KOPT-K1 (cell line): Measurements from ENCODE around the gene HTR3B.
"Not testable (repeated sequence)": the region's sequence is repeated elsewhere in the genome, so short reads cannot be mapped to it uniquely, and the experiment has no call there.

Experiments
- H3K27ac ChIP-seq: fragments of 200-600 bp; sonication (generic); 2 replicates; pipeline ENCODE4 v1.5.1; 2016; ENCODE audit warnings: antibody characterized with exemption, mild to moderate bottlenecking, low read depth, low read length; ENCODE audit not compliant: poor library complexity, severe bottlenecking
- H3K36me3 ChIP-seq: fragments of 200-600 bp; sonication (generic); 2 replicates; pipeline ENCODE4 v1.5.1; 2017; ENCODE audit warnings: antibody characterized with exemption, mild to moderate bottlenecking, low read length, moderate library complexity; ENCODE audit not compliant: insufficient read depth
- H3K9me3 ChIP-seq: fragments of 200-600 bp; sonication (generic); 2 replicates; pipeline ENCODE4 v1.5.1; 2017; ENCODE audit warnings: antibody characterized with exemption, low read length, mild to moderate bottlenecking; ENCODE audit not compliant: insufficient read depth, poor library complexity, severe bottlenecking

HTR3B gene

DNA sequence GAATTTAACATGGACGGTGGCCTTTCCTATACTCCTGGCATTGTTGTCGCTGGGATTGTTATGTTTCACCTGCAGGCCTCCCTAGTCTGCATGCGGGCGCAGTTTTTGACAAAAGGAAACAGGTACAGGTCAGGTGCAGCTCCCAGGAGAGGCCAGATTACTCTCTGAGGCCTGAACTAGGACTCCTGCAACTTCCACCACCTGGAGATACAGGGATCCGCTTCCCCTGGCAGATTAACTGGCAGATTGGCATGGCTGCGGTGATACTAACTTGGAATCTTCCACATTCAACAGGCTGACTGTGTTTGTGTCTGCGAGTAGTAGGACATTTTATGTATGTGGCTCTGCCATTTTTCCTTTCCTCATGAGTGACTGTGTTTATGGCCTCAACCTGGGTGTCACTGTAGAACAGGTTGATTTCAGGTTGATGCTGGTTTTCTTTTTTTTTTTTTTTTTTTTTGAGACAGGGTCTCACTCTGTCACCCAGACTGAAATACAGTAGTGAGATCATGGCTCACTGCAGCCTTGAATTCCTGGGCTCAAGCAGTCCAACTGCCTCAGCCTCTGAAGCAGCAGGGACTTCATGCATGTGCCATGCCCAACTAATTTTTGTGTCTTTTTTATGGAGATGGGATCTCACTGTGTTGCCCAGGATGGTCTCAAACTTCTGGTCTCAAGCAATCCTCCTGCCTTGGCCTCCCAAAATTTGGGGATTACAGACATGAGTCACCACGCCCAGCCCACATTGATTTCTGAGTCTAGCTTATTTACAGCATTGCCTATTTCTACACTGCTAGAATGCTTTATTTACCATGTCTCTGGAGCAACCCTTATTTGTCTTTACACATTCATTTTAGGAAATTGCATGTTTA, 27.6 kb upstream of the HTR3B start:
- Histone ChIP-seq H3K36me3 (no peaks in the 10 kb centered on the region), H3K27ac (no peak overlapping the region)

DNA sequence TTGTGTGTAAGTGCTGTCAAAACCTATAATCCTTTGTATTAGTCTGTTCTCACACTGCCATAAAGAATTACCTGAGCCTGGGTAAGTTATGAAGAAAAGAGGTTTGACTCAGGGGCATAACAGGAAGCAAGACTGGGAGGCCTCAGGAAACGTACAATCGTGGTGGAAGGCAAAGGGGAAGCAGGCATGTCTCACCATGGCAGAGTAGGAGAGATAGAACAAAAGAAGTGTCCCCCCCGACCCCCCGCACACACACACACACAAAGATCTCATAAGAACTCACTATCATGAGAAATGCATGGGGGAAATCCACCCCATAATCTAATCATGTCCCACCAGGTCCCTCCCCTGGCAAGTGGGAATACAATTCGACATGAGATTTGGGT, 26.9 kb upstream of the HTR3B start:
- Histone ChIP-seq H3K27ac (no peak overlapping the region), H3K36me3 (no peaks in the 10 kb centered on the region), H3K9me3 (no peaks in the 10 kb centered on the region)

More for the DNA sequence above, 27.6 kb upstream of the HTR3B start:
- H3K9me3 ChIP-seq: no peaks in the 10 kb centered on the region

DNA sequence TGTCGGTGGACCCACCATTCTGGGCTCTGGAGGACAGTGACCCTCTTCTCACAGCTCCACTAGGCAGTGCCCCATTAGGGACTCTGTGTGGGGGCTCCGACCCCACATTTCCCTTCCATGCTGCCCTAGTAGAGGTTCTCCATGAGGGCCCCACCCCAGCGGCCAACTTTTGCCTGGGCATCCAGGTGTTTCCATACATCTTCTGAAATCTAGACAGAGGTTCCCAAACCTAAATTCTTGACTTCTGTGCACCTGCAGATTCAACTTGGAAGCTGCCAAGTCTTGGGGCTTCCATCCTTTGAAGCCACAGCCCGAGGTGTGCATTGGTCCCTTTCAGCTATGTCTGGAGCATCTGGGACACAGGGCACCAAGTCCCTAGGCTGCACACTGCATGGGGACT, 25.1 kb upstream of the HTR3B start:
- not testable (repeated sequence) for H3K9me3 ChIP-seq, H3K27ac ChIP-seq, H3K36me3 ChIP-seq

DNA sequence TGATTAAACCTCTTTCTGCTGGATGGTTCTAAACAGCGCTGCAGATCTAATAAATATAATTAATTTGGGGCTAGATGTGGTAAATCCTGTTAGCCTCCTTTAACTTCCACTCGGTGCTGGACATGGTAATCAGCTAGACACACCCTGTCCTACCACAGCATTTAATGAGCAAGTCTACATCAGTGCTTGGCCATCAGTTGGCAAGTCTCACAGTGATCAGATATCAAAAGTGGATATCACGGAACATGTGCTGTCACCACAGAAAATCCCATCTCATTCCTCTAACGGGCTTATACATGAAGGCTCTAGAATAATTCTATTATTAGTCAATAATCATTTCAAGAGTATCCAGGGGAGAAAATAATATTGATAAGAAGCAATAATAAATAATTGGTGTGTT, 23.6 kb upstream of the HTR3B start:
- no peak overlapping the region for H3K27ac ChIP-seq
- no peaks in the 10 kb centered on the region for H3K9me3 ChIP-seq
- H3K36me3 ChIP-seq: no peaks in the 10 kb centered on the region

DNA sequence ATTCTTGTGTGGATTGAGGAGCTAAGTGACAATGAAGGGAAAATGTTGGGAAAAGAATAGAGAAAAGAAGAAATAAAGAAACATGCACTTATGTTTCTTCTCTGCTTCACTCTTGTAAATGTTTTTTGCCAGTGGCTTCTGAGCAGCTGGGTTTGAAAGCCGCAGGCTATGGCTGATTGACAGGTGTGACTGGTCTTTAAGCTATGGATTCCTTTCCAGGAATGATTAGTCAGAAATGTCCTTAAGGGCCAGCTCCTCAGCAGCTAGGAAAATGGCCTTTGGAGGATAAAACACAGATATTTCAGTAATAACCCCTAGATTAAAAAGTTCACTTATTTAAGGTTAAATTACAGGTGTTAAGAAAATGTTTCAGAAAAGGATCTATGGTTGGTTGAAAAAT, 22.7 kb upstream of the HTR3B start:
- Histone ChIP-seq H3K9me3 (no peaks in the 10 kb centered on the region), H3K36me3 (no peaks in the 10 kb centered on the region), H3K27ac (no peak overlapping the region)

DNA sequence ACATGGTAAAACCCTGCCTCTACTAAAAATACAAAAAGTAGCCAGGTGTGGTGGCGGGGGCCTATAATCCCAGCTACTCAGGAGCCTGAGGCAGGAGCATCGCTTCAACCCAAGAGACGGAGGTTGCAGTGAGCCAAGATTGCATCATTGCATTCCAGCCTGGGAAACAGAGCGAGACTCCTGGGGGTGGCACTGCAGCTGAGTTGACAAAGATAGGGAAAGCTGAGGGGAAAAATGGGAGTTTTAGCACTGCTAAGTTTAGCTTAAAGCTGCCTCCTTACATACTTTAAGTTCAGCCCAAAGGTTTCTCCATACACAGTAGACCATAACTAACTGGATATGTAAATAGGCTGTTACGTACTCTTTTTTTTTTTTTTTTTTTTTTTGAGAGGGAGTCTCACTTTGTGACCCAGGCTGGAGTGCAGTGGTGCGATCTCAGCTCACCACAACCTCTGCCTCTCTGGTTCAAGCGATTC, 20.2 kb upstream of the HTR3B start:
- H3K36me3 ChIP-seq: no peaks in the 10 kb centered on the region
- no peak overlapping the region for H3K27ac ChIP-seq
- H3K9me3 ChIP-seq: no peaks in the 10 kb centered on the region

DNA sequence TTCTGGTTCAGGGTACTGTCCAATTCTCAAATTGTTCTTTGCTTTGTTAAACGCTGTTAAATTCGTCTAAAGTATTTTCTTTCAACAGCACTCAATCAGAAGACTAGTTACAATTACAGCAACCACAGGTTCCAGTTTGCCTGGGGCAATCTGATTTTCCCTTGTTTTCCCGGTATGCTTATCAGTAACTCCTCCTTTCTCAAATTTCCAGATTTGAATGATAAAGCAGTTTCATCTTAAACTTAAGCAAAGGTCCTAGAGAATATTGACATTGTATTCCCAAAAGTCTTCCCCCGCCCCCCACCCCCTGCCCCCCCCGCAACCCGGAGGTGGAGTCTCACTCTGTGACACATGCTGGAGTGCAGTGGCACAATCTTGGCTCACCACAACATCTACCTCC, 18.7 kb upstream of the HTR3B start:
- no peaks in the 10 kb centered on the region for H3K9me3 ChIP-seq
- H3K36me3 ChIP-seq: no peaks in the 10 kb centered on the region
- H3K27ac ChIP-seq: no peak overlapping the region

DNA sequence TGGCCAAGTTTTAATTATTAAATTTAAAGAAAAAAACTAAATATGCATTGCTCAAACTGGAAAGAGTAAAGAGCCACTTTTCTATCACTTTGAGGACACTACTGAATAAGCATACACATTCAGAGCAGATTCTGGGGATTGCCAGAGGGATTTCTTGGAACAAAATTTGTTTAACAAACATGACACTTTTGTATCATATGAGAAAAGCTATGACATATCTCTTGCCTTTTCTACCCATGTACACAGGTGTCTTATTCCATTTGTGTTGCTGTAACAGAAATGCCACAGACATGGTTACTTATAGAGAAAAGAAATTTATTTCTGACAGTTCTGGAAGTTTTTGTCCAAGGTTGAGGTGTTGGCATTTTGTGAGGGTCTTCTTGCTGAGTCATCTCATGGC, 15.7 kb upstream of the HTR3B start:
- Histone ChIP-seq H3K27ac (no peak overlapping the region), H3K9me3 (no peaks in the 10 kb centered on the region), H3K36me3 (no peaks in the 10 kb centered on the region)

DNA sequence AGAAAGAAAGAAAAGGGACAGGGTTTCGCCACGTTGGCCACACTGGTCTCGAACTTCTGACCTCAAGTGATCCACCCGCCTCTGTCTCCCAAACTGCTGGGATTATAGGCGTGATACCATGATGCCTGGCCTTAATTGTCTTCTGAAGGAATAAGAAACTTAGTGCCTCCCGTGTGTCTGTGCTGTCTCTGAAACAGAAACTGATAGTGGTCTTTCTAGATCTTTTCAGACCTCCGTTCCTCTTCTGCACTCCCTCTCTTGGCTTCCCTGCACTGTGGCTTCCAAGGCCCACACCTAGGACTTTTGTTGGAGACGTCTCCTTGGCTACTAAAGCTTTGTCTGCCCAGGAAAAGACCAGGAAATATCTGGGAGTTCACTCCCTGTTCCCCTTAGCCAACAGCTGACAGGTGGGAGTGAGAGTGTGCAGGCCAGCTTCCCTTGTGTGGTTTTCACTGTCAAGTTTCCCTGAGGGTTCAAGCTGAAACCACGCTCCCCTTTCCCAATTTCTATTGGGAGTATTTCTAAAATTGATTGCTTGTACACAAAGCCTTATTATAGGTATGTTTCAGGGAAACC, 10.1 kb upstream of the HTR3B start:
- Histone ChIP-seq H3K36me3 (no peaks in the 10 kb centered on the region), H3K27ac (no peak overlapping the region), H3K9me3 (no peaks in the 10 kb centered on the region)

DNA sequence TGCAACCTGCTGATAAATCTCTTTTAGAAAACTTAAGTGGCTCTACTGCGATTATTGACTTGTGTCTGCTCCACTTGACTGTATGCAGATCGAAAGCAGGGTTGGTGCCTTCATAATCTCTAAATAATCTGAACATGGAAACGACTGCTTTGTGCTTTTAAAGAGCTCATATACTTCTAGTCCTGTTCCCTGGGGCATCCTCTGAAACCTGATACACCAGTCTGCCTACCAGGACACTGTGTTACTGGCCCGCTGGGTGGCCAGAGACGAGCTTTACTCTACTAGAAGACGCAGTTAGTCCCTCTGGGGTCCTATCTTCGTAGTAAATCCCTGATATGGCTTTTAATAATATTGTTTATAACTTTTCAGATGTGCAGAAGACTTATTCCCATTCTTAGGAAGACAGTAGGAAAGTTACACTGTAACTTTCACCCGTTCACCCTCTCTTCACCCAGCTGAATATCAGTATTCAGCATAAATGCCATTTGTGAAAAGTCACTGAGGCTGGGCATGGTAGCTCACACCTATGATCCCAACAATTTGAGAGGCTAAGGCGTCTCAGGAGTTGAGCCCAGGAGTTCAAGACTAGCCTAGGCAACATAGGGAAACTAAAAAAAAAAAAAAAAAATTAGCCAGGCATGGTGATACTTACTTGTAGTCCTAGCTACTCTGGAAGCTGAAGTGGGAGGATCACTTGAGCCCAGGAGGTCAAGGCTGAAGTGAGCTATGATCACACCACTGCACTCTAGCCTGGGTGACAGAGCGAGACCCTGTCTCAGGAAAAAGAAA, 9.0 kb upstream of the HTR3B start:
- Histone ChIP-seq H3K36me3 (no peaks in the 10 kb centered on the region), H3K9me3 (no peaks in the 10 kb centered on the region), H3K27ac (no peak overlapping the region)

DNA sequence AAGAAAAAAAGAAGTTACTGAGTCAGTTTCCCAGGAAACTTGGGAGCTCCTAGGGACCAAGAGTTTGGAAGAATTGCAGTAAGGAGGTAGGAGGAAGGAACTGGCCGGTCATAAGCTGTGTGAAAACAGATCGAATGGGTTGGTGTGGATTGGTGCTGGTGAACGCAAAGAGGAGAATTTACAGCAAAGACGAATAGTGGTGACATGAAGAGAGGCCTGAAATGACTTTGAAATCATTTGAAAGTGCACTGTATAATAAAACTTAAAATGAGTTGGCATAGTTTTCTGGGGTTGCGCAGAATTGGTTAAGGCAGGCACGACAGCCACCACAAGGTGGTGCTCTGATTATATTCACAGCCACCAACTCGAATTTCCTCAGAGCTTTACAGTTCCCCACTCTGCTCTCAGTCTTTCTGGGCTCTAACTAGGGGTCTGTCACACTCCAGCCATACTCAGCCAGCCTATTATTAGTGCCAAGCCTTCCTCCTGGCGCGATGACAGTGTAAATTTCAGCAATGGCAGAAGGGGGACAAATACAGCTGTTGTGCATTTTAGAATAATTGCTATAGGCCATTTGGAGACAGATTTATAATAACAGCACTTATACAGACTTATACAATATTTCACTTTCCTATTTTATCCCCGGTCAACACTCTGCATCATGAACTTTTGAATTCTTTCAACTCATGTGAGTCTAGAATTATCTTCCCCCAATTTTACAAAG, 8.3 kb upstream of the HTR3B start:
- H3K36me3 ChIP-seq: no peaks in the 10 kb centered on the region
- H3K27ac ChIP-seq: no peak overlapping the region
- no peaks in the 10 kb centered on the region for H3K9me3 ChIP-seq

DNA sequence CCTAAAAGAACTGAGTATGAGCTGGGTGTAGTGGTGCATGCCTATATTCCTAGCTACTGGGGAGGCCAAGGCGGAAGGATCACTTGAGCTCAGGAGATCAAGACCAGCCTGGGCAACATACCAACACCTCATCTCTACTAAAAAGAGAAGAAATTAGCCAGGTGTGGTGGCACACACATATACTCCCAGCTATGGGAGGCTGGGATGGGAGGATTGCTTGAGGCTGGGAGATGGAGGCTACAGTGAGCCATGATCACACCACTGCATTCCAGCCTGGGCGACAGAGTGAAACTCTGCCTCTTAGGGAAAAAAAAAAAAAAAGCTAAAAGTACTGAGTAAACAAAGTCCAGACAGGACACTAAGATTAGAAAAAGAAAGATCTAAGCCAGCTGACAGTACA, 3.5 kb upstream of the HTR3B start:
- Histone ChIP-seq H3K36me3 (no peaks in the 10 kb centered on the region), H3K27ac (no peak overlapping the region), H3K9me3 (no peaks in the 10 kb centered on the region)

DNA sequence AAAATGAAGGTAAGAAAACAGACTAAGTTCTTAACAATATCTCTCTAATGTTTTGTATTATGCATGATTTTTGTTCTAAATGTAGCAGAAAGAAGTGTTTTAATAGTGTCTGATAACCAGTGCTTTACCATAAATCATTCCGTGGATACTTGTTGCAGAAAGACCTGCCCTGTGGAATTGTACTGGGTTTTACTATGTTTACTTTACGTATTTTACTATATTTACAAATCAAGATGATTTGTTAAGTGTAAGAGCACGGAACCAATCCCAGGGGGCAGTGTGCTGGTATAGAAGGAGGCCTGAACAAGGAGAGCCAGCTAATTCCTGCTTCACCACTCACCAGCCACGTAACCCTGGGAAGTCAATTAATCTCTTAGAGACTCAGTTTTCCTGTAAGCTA, 1.4 kb downstream of the HTR3B start:
- Histone ChIP-seq H3K9me3 (no peaks in the 10 kb centered on the region), H3K36me3 (no peaks in the 10 kb centered on the region), H3K27ac (no peak overlapping the region)

DNA sequence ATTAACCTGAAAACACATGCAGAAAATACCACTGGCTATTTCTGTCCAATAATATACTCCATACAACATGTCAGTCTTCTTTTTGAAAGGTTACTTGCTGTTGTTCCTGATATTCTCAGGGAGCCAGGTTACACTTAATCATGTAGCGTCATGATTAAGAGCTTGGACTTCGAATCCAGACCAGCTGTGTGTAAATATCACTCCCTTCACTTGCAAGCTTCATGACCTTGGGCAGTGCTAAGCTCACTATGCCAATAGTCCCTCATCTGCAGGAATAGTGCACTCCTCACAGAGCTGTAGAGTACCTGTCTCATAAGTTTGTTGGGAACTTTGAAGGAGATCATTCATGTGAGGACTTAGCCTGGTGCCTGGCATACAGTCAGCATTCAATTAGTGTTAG, 1.9 kb downstream of the HTR3B start:
- H3K9me3 ChIP-seq: no peaks in the 10 kb centered on the region
- H3K36me3 ChIP-seq: no peaks in the 10 kb centered on the region
- no peak overlapping the region for H3K27ac ChIP-seq

DNA sequence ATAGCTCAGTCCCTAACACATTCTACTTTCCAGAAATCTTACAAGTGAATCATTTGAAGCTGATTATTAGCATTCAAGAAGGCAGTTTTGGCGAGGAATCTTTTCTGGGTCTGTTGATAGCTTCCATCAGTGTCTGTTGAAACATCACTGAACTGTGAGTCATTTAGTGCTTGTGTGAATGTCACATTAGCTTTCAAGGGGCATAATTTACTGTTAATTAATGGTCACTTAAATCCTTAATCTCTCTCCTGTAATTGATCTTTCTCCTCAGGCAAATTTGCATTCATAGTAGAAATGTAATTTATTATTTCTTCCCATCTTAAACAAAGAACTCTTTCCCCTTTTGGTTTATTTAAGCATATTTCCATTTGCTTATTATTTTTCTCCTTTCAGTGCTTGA, 2.6 kb downstream of the HTR3B start:
- Histone ChIP-seq H3K27ac (no peak overlapping the region), H3K9me3 (no peaks in the 10 kb centered on the region), H3K36me3 (no peaks in the 10 kb centered on the region)
